ENCODE data around the gene PTPRG.

PTPRG gene

DNA sequence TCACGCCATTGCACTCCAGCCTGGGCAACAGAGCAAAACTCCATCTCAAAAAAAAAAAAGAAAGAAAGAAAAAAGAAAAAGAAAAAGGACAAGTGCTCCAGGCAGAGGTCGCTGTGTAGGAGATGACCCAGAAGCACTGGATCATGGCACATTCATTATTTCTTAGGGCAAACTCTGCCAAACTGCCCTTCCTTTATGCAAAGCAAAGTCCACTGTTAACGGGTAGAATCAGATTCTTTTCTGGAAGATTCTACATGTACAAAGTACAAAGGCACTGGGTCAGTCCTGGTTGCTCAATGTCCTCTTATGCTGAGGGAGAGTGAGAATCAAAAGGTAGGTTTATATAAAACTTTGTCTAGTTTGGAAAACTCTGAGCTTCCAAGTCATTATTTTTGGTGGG, 667.1 kb downstream of the PTPRG start:
- Histone ChIP-seq H3K27me3 (replicated peaks; ENCODE audit: control insufficient read depth, insufficient read depth, low read length) (no peaks in the 10 kb centered on the region), H3K4me3 (replicated peaks; ENCODE audit: low read depth, low read length) (no peak overlapping the region), H3K36me3 (ENCODE audit: control insufficient read depth, insufficient read depth, low read length) (no peaks in the 10 kb centered on the region)
- TF ChIP-seq, protein P1, sequence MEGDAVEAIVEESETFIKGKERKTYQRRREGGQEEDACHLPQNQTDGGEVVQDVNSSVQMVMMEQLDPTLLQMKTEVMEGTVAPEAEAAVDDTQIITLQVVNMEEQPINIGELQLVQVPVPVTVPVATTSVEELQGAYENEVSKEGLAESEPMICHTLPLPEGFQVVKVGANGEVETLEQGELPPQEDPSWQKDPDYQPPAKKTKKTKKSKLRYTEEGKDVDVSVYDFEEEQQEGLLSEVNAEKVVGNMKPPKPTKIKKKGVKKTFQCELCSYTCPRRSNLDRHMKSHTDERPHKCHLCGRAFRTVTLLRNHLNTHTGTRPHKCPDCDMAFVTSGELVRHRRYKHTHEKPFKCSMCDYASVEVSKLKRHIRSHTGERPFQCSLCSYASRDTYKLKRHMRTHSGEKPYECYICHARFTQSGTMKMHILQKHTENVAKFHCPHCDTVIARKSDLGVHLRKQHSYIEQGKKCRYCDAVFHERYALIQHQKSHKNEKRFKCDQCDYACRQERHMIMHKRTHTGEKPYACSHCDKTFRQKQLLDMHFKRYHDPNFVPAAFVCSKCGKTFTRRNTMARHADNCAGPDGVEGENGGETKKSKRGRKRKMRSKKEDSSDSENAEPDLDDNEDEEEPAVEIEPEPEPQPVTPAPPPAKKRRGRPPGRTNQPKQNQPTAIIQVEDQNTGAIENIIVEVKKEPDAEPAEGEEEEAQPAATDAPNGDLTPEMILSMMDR (IDR thresholded peaks at IDR 0.05; ENCODE audit: insufficient read depth, low read length, poor library complexity, severe bottlenecking), result no peak
- no peak for DNase-seq (ENCODE audit: extremely low read depth, insufficient read length)

DNA sequence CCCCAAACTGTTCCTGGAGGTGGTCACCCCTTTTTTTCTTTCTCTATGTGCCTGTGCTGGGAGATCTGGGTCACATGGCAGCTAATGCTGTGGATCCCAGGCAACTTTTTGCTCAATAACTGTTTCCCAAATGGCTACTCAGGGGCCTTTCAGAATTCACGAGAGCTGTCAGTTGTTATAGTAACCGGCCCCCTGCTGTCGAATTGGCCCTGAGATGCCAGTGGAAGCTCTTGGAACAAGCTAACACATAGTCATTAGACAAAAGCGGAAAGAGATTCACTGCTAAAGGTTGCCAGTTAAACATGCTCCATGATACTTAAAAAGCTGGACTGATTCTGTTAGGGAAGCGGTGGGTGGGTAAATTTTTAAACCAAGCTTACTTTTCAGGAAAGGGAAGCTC, 667.8 kb downstream of the PTPRG start:
- Histone ChIP-seq H3K27me3 (replicated peaks; ENCODE audit: control insufficient read depth, insufficient read depth, low read length) (no peaks in the 10 kb centered on the region), H3K36me3 (ENCODE audit: control insufficient read depth, insufficient read depth, low read length) (no peaks in the 10 kb centered on the region), H3K4me3 (replicated peaks; ENCODE audit: low read depth, low read length) (no peak overlapping the region)
- DNase-seq (ENCODE audit: extremely low read depth, insufficient read length), result no peak
- TF ChIP-seq, protein P1 (IDR thresholded peaks at IDR 0.05; ENCODE audit: insufficient read depth, low read length, poor library complexity, severe bottlenecking), result no peak

DNA sequence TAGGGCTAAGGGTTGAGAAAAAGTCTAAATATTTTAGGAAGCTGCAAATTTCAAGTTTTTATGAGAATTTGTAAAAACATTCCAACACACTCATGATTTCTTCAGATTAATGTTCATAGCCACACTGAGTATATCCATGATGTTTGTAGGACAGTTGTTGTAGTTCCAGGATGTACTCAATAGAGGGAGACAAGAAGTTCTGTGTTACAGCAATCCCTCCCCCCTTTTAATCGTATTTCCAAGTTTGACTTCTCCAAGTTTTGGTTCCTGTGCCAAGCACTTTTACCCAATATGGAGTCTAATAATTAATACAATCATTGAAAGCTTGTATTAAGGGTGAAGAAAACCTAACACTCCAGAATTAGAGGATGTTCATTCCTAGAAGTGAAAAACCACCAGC, 668.5 kb downstream of the PTPRG start:
- TF ChIP-seq, protein P1 (IDR thresholded peaks at IDR 0.05; ENCODE audit: insufficient read depth, low read length, poor library complexity, severe bottlenecking), result peak; percentile 36
- Histone ChIP-seq H3K4me3 (replicated peaks; ENCODE audit: low read depth, low read length) (no peak overlapping the region), H3K27me3 (replicated peaks; ENCODE audit: control insufficient read depth, insufficient read depth, low read length) (no peaks in the 10 kb centered on the region), H3K36me3 (ENCODE audit: control insufficient read depth, insufficient read depth, low read length) (no peaks in the 10 kb centered on the region)
- no peak for DNase-seq (ENCODE audit: extremely low read depth, insufficient read length)

DNA sequence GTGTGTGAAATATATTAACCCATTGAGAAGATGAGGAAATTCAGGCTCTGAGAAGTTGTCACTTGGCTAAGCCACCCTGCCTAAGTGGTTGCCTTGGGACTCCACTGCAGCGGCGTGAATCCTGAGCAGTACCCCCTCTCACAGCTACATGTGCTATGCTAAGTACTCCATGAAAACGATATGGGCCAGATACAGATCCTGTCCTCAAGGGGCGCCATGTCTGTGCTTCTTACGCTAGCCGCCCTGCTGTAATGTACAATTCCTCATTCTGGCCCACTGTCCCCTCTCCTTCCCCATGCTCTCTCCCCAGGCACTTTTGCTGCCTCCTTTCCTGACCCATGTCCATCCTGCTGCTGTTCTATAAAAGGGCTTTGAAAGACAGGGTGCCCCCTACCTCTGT, 671.7 kb downstream of the PTPRG start:
- TF ChIP-seq, protein P1 (IDR thresholded peaks at IDR 0.05; ENCODE audit: insufficient read depth, low read length, poor library complexity, severe bottlenecking), result no peak
- no peak overlapping the region for H3K4me3 ChIP-seq (replicated peaks; ENCODE audit: low read depth, low read length)
- no peaks in the 10 kb centered on the region for H3K36me3 ChIP-seq (ENCODE audit: control insufficient read depth, insufficient read depth, low read length)
- DNase-seq (ENCODE audit: extremely low read depth, insufficient read length), result no peak
- H3K27me3 ChIP-seq (replicated peaks; ENCODE audit: control insufficient read depth, insufficient read depth, low read length), result no peaks in the 10 kb centered on the region

DNA sequence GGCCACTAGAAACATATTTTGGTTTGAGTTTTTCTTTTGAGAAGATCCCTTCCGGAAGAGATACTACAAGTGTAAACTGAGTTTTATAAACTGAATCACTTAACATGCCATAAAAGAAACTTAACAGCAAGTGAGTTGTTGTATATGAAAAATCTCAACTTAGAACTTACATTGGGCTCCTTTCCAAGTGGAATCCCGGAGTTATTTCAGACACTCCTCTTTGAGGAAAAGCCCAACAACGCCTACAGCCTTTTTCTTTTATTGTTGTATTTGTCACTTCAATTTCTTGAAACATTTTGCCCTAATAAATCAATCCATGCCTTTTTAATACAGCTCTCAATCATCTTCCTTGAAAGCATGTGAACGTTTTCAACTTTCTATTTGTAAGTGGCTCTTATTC, 674.6 kb downstream of the PTPRG start:
- DNase-seq (ENCODE audit: extremely low read depth, insufficient read length), result no peak
- TF ChIP-seq, protein P1 (IDR thresholded peaks at IDR 0.05; ENCODE audit: insufficient read depth, low read length, poor library complexity, severe bottlenecking), result no peak
- Histone ChIP-seq H3K4me3 (replicated peaks; ENCODE audit: low read depth, low read length) (no peak overlapping the region), H3K36me3 (ENCODE audit: control insufficient read depth, insufficient read depth, low read length) (no peaks in the 10 kb centered on the region), H3K27me3 (replicated peaks; ENCODE audit: control insufficient read depth, insufficient read depth, low read length) (no peaks in the 10 kb centered on the region; the same call in 1 of the 2 replicates)

DNA sequence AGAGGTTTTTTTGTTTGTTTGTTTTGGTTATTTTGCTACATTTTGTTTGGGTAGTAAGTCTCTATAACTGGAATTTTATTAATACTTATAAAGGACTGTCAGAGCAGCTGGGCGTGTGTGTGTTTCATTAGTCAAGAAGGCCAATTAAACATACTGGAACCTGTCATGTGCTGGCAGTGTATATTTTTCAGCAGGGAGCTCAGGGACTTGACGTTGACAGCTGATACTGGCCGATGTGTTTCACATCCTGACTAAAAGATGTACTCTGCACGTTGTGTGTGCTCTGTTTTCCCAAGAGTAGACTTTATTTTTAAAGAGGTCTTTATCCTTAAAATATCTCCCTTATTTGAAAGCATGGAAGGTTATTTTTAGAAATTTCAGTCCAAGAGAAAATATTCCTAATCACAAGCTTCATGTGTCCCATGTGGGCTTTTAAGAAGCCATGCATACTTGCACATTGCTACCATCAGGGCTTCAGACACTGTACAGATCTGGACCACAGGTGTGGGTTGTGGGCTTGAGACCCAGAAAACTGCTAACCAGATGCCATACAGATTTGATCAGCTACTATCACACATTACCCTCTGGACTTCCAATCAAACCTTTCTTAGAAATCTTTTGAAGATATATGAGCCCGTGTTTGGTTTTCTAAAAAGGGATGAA, 676.0 kb downstream of the PTPRG start:
- TF ChIP-seq, protein P1 (IDR thresholded peaks at IDR 0.05; ENCODE audit: insufficient read depth, low read length, poor library complexity, severe bottlenecking), result no peak
- no peaks in the 10 kb centered on the region; the same call in 1 of the 2 replicates for H3K27me3 ChIP-seq (replicated peaks; ENCODE audit: control insufficient read depth, insufficient read depth, low read length)
- no peak for DNase-seq (ENCODE audit: extremely low read depth, insufficient read length)
- no peak overlapping the region for H3K4me3 ChIP-seq (replicated peaks; ENCODE audit: low read depth, low read length)
- H3K36me3 ChIP-seq (ENCODE audit: control insufficient read depth, insufficient read depth, low read length), result no peaks in the 10 kb centered on the region
